Epidermal melanocyte (primary cell): ENCODE measurements around the gene TCF12.

Experiments
- DNase-seq: peaks from one replicate; pipeline ENCODE4 v3.0.0; 2011; ENCODE audit warnings: low spot score; ENCODE audit not compliant: insufficient read length

The TCF12 gene

DNA sequence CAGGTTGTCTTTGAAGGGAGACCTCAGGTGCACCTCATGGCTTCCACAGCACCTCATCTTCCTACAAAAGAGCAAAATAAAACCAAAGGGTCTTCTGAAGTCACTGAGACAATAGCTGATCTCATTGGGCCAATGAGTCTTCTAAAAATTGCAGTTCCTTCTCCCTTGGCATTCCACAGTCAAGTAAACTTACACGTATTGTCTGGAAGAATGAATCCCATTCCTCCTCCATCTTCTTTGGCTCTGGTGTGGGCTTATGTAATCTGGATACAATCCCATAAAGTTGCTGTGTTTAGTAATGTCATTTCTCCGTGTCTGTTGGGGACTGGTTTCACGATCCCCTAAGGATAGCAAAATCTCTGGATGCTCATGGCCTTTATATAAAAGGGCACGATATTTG lies 372.4 kb downstream of the TCF12 start:
- DNase-seq: no peak

DNA sequence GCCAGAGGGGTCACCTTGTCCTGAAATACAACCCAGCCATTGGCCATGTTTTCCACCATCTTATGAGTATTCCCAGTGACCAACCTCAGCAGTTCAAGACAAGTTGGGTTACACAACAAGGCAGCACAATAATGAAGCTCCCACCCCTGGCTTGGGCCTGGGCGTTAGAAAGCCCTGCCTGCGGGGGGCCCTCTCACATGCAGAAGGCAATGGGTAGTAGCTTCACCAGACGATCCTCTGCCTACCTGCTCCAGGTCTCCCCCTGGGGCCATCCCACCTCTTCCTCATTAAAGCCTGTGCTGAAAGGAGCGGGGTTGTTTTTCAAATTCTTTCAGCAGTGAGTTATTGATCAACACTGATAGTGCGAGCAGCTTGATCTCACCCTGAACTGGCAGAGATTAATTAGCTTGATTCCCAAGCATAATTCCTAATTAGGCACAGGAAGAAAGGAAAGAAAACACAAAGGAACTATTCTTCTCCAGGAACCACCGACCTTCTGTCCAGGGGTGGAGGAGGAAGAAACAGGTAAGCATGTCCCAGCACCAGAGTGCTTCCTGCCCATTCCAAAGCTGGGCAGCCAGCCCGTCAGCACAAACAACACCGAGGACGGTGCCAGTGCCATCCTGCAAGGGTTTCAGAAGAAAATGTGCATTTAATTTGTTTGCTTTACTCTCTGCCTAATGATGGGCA lies 378.2 kb downstream of the TCF12 start:
- no peak for DNase-seq

DNA sequence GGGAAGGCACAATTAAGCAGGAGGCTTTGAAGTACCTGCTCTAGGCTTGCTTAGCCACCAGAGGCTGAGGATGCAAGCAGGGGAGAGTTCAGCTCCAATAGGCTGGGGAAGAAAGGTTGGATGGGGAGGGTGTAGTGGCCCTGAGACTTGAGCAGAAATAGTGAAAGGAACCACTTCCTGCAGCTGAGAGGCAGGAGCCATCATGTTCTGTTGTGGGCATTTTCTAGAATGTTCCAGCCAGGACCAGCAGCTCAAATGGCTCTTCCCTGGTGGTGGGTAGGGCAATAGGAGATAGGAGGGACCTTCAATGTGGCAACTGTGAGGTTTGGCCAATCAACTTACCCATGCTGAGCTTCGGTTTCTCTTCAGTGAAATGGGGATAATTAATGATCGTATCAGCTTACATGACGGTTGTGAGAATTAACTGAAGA lies 378.7 kb downstream of the TCF12 start:
- no peak for DNase-seq

DNA sequence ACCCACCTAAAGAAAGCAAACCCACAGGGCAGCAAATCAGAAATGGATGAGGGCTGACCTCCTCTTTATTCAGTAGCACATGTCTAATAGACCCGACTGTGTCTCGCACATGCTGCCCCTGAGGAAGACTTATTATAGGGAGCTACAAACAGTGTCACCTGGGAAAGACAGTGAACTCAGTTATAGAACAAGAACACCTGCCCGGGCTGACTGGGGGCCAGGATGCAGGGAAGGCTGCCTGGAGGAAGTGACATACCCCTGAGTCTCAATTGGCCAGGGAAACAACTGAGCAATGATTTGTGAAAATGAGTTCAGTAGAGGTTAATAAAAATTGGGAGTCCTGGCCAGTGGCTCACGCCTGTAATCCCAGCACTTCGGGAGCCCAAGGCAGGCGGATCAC lies 379.2 kb downstream of the TCF12 start:
- DNase-seq: no peak

DNA sequence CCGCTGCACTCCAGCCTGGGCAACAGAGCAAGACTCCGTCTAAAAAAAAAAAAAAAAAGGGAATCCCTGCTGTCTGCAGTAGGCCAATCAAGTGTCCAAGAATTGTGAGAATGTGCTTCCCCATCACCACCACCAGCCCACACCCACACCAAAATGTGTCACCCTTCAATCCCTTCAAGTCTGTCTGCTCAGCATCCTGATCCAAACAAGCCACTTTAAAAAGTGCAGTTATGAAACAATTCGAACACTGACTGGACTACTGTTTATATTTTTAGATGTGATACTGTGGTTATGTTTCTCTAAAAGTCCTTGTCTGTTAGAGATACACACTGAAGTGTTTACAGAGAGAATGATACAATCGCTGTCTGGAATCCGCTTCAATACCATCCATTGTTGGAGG lies 379.8 kb downstream of the TCF12 start:
- no peak for DNase-seq

DNA sequence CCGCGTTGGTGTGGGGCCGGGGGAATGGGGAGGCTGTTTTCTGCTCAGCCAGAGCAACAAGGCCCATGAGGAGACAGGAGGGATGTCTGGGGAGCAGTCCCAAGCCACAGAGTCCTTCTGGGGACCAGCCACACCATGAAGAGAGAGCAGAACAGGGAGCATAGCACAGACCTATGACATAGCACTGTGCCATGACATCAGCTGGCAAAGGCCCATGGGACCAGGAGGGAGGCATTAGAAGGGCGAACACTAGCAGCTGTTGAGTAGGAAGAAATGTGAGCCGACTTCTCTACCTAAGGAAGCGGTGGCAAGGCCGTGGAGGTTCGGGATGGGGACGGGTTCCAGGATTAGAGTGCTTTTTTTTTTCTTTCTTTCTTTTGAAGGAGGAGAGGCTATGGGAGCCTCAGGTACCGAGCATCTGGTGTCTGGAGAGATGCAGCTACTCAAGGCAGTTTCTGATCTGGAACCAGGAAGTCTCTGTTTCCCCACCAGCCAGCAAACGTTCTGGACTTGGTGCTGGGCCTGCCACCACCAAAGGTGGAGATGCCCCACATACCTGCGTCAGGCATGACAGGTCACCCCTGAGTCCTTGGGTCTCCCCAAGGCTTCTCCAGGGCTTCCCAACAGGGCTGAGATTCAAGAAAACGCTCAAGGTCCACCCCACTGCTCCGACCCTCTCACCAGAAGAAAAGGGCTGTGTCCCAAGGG lies 380.6 kb downstream of the TCF12 start:
- DNase-seq: no peak

DNA sequence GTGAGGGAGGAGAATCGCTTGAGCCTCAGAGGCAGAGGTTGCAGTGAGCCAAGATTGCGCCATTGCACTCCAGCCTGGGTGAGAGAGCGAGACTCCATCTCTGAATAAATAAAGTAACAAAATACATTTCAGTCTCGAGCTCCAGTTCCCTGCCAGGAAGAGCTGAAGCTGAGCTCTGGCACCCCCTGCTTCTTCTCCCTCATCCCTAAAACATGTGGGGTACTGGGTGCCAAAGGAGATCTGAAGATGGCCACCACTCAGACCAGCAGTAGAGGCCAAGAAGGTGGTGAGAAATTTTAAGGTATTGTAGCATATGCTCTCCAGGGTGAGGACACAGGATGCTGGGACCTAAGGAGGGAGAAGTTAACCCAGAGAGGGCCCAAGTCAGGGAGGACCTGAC lies 382.9 kb downstream of the TCF12 start:
- DNase-seq: no peak

DNA sequence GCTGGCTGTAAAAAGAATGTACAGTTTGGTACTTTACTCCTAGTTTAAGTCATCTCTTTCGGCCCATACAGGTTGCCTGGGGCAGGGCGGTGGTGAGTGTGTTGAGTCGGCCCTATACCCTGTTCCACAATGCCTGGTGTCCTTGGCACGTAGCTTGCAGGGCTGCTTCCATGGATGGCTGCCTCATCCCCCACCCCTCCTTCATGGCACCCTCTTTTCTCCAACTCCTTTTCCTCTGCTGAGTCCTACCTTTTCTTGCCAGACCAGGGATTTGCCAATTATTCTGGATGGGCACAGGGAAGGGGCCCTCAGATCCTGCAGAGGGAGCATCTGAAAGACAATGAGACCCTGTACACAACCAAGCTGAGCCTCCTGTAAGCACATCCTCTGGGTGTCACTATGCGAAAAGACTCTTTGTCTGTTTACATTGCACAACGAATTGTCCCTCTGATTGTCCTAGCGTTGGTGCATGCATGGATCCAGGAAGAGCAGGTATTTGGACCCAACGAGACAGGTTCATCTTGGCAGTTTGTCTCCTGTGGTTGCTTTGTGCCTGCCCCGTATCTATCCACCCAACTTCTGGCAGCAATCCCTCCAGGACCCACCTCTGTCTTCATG lies 384.3 kb downstream of the TCF12 start:
- DNase-seq: no peak

DNA sequence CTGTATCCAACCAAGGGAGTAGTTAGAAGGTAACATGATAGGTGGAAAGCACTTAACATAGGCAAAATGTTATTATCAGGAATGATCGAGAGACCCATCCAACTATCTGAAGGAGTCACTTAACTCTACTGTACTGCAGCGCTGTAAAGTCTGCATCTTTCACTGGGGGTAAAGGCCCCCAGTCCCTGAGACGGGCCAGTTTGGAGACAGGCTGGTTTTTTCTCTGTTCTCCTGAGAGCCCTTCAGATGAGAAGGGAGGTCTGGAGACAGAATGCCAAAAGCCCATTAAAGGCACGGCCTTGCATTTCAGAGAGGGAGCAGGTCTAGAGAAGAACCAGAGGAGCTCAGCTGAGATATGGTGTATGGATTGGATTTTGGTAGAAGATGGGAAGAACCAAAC lies 386.6 kb downstream of the TCF12 start:
- DNase-seq: no peak

DNA sequence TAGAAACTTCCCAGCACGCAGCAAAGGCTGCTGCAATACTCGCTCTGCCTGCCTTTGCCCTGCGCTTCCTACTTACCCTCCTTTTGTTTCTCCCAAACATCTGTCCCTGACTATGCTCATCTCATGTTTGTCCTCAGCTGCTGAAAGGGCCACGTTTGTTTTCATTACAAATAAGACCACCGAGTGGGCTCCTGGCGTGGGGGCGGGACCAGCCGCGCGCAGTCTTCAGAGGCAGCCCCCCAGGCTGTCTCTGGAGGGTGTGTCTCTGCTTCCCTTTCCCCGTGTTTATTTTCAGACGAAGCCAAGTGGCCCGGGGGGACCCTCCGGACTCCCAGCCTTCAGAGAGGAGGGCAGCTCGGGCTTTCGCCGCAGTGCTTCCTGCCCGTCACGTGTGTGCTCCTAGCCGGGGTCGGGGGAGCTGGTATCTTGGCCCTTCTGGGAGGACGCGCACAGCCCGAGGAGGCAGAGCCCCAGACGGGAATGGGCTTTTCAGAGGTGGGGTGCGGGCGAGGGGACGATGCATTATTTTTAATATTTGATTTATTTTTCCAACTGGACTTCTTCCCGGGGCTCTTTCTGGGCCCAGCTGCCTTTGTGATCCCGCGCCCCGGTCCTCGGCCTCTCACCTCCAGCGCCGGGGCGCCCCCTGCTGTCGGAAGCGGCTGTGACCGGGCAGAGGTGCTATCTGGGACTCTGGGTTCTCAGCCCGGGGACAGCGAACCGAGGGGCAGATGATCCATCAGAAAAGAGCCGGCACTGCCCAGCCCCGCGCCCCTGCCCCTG lies 387.9 kb downstream of the TCF12 start:
- peak; percentile 57 for DNase-seq

DNA sequence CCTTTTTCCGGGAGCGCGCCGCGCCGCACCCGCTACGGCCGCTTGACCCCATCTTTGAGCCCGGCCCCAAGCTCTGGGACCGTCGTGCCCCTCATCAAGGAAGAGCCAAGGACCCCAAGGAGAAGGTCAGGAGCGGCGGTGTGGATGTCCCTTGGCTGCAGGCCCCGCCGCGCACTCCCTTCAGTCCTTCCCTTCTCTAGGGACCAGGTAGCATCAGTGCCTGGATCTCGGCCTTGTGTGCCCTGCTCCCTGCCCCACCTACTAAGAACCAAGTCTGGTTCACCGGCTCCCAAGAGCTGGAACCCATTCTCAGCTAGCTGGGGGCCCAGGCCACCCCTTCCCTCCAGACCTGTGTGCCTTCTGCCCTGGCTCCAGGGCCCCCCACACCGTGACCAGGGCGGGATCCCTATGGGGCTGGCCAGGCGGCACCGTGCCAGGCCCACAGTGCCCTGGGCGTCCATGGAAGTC lies 388.5 kb downstream of the TCF12 start:
- no peak for DNase-seq

DNA sequence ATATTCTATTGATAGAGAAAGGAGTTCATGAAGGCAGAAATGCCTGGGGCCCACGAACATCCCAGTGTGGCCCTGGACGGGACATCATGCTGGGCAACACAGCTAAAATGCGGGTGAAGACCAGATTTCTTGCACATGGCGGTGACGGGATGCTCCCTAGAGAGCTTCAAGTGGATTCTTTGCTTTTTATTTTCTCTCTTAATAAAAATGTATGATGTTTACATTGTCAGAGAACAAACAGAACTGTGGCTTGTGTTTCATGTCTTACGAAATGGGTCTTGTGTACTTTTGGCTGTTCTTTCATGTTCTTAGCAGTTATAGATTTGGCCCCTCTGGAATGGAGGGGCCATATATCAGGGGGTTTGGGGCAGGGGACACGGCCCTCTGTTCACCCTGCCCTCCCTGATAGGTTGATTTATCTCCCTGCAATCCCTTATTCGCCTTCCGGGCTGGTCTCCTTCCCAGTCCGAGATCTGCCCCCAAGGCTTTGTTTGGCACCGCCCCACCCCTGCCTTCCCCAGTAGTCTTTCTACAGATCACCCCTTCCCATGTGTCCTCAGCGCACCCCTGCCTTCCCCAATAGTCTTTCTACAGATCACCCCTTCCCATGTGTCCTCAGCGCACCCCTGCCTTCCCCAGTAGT lies 389.2 kb downstream of the TCF12 start:
- DNase-seq: no peak

DNA sequence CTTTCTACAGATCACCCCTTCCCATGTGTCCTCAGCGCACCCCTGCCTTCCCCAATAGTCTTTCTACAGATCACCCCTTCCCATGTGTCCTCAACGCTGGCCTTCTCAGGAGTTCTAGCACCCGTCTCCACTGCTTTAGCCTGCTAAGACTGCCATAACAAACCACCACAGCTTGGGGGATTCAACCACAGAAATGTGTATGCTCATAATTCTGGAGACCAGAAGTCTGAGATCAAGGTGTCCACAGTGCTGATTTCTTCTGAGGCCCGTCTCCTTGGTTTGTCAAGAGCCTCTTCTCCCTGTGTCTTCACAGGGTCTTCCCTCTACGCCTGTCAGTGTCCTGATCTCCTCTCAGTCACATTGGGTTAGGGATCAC lies 389.7 kb downstream of the TCF12 start:
- no peak for DNase-seq

DNA sequence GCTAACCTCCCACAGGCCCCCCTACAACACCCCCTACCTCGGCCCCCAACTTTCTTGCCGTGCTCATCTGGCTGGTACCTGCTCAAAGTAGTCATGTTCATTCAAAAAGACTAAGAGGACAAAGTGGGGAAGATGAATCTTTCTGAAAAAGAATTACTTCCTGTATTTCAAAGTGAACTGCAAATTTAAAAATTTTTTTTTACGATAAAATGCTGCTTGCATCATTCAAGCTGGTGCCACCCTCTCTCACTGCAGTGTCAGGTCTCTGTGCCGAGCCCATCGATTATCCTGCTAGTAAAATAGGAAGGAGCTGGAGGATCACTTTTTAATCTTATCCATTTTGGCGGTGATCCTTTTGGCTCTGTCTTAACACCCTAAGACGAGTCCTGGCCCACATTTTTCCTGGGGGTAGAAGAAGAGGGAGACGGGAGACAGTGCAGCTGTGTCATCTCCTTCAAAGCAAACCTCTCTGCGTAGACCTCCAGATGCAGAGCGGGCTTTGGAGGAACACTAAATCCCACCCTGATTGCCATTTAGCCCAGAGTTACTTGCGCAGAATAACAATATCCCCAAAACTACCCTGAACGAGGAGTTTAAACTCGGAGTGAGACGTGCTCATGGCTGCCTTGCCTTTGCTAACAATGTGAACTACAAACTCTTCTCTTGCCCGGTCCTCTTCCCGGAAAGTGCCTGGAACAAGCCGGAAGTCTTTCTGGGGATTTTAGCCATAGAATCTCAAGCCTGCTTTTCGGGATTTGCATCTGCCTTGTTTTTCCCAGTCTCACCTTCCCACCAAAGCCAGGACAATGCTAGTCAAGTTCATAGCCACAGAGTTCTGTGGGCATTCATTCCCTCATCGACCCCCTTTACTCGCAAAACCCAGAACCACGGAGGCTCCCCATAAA lies 391.7 kb downstream of the TCF12 start:
- no peak for DNase-seq

DNA sequence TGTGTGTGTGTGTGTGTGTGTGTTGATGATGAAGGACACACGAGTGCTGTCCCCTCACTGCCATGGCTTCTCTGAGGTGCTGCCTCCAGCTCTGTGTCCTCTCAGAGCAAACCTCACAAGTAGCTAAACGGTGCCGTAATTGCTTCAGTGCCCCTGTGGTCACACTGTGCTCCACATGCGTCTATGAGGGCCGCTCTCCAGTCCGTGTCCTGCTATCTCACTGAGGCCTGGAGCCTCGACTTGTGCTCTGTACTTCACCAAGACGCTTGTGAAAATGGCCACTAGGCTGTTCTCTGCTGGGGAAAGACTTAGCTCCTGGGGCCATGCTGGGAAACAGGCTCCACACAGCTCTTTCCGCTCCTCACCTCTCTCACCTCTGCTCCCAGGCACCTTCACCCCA lies 392.4 kb downstream of the TCF12 start:
- DNase-seq: no peak

DNA sequence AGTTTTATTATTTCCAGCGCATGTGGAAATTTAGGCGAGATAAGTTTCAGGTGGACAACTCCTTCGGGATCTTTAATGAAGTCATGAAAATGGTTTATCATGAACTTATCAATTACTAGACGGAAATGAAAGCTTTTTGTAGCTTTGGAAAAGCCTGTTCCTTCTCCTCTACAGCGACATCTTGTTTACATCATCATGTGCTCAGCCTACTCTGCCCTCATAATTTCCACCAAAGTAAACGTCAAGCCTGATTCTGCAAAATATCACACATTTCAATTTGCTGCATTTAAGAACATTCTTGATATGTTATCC lies 393.5 kb downstream of the TCF12 start:
- no peak for DNase-seq

DNA sequence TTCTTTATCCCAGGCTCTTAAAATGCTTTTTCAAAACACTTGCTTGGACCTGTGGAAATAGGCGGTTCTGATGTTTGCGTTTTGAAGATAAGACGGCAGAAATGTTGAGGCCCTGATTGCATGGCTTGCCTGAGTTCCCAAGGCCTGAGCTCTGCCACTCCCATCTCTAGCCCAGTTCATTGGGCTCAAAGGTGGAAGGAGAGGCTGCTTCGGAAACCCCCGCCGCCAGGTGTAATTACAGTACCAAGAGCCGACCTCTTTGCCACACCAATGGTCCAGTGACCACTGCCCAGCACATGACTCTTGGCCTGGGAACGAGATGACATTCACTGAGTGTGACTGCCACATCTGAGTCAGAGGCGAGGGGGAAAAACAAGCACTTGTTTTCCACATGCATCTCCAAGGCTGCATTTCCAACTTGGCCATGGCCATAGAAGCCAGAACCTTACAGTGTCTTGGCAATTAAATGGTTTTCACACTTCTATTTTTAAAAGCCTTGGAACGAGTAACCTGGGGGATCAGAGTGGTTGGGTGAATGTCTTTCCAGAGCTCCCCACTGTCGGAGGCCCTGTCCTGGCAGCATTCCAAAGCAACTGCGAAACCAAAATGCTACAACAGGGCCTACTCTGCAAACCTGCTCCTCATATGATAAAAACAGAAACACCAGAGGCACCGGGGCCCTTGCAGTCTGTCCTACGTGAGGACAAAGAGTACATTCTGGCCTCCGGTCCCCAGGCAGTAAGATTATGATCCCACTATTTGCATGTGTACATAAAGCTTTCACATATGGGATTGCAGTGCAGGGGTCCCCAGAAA lies 394.1 kb downstream of the TCF12 start:
- no peak for DNase-seq

DNA sequence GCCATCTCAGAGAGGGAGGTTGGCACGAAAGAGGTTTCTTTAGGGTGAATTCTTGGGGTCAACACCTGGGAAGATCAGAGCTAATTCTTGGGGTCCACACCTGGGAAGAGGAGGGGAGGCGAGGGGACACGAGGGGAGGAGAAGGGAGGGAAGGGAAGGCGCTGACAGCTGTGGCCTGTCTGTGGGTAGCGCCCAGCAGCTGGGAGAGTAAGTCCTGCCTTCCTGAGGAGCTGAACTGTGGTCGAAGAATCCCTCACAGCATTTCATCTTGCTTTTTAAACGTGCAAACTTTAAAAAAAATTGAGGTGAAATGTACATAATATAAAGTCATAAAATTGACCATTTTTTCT lies 394.7 kb downstream of the TCF12 start:
- no peak for DNase-seq

DNA sequence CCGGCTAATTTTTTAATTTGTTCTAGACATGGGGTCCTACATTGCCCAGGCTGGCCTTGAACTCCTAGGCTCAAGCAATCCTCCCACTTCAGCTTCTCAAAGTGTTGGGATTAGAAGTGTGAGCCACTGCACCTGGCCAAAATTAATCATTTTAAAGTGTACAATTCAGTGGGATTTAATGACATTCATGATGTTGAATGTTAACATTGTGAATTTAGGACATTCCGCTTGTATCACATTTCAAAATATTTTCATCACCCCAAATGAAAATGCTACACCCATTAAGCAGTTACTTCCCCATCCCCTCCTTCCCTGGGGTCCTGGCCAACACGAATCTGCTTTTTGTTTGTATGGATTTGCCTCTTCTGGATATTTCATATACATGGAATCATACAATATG lies 395.8 kb downstream of the TCF12 start:
- no peak for DNase-seq

DNA sequence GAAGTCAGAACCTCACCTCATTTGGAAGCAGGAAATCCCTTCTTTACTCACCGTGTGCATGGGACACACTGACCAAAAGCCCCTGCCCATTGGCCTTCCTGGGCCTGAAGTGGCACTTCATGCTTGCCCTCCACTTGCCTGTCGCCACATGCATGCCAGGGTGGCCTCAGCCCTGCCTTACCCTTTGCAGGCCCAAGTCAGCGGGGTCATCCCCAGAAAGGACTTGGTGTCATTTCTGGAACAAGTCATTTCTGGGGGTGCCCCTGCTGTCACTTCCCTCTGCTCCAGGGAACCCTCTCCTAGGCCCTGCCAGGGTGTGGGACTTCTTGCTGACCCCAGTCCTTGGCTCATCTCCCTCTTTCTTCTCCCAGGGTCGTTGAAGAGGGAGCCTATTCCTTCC lies 398.0 kb downstream of the TCF12 start:
- DNase-seq: no peak
